ENCODE results near the gene ANO1.

DNA sequence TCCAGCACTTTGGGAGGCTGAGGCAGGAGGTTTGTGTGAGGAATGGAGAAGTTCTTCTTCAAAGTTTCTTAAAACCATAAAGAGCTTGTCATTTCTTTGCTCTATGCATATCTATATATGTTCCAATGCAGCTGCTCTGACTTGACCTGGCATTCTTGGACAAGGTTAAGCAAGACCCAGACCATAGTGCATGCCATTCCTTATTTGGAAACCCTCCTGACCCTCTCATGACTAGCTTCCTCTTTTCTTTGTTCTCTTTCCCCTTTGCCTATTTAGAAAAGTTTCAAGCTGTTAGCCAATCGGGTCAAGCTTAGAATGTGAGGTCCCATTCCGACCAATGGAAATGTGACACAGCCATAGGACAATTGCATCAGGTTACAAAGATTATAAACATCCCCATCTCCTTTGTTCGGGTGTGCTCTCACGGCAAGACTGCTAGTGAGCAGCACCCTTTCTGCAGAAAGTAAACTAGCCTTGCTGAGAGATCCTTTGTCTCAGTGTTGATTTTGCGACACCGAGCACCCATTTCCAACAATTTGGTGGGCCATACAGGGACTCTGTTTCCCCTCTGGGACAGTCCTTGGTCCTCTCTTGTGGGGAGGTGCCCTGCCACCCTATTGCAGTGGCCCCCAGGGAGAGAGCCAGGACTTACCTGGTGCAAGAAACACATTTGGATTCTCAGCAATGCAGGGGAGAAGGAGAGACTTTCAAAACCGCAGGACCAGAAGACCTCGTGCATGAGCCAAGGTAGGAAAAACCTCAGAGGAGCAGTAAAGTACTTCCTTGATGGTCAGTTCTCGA lies 39.9 kb upstream of the ANO1 start:
- TF ChIP-seq POLR2A (IDR thresholded peaks at IDR 0.05), result no peak
- TF ChIP-seq, protein P1, sequence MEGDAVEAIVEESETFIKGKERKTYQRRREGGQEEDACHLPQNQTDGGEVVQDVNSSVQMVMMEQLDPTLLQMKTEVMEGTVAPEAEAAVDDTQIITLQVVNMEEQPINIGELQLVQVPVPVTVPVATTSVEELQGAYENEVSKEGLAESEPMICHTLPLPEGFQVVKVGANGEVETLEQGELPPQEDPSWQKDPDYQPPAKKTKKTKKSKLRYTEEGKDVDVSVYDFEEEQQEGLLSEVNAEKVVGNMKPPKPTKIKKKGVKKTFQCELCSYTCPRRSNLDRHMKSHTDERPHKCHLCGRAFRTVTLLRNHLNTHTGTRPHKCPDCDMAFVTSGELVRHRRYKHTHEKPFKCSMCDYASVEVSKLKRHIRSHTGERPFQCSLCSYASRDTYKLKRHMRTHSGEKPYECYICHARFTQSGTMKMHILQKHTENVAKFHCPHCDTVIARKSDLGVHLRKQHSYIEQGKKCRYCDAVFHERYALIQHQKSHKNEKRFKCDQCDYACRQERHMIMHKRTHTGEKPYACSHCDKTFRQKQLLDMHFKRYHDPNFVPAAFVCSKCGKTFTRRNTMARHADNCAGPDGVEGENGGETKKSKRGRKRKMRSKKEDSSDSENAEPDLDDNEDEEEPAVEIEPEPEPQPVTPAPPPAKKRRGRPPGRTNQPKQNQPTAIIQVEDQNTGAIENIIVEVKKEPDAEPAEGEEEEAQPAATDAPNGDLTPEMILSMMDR (IDR thresholded peaks at IDR 0.05), result no peak
